Measurements from ENCODE around the gene GIPR. TPM values are rescaled to one million over a fixed set of nuclear protein-coding genes. Genes with fewer than 3 reads are reported as not detected.
A peak's percentile ranks its signal among the peaks of the same experiment; 100 is the strongest.

The GIPR gene
- total RNA-seq, 1 donor from 2014 or later = 1.6 TPM

DNA sequence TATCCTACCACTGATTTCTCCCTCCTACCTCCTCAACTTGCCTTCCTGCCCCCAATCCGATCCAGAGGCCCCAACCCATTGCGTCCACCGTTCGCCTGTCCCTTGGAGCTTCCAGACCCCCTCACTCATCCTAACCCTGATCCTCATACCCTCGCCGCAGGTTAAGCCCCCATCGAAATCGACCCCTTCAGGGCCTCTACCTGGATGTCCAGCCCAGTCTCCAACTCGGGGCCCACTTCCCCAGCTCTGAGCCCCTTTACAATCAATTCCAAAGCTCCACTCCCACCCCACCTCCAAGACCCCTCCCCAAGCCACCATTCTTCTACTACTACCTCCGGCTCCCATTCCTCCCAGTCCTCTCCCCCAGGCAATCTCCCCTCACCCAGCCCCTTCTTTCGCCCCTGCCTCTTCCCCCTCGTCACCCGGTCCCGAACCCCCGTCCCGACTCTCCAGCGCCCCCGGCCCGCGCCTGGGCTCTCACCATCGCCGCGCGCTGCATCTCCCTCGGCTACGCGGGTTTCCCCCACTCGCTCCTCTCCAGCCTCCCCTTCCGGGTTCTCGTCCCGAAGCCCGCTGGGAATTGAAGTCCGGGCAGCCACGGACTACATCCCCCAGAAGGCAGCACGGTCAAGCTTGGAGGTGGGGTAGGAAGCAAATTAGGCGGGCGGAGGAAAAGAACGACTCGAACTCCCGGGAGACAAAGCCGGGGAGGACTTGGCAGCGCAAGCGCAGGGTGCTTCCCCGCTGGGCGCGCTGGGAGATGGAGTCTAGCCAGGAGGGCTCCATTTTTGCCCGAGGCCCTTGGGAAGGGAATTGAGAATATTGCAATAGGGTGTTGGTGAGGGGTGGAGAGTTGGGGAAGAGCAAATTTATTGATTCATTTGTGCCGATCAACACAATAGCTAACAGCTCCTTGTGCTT is 62.6 kb downstream of the GIPR start, which contains the start of gene FBXO46:
FBXO46 (minus strand) TSS at position 529 of the 921 bp plus-strand sequence. CDS start 17,401 bp downstream, outside the sequence.
- Mint-ChIP-seq H3K9me3 (ENCODE audit: unreplicated experiment) (no peaks in the 10 kb centered on the region), H3K4me3 (ENCODE audit: unreplicated experiment) (peak within 1 kb of the TSS; percentile 99), H3K27me3 (ENCODE audit: unreplicated experiment) (peaks cover 18% of the 10 kb centered on the region), H3K4me1 (ENCODE audit: unreplicated experiment) (peaks cover 5% of the 10 kb centered on the region), H3K27ac (ENCODE audit: unreplicated experiment) (peak within 1 kb of the TSS; percentile 80), H3K36me3 (ENCODE audit: low read depth, unreplicated experiment) (no peaks in the 10 kb centered on the region)
- no peak for TF ChIP-seq CTCF (IDR thresholded peaks at IDR 0.05; ENCODE audit: unreplicated experiment)
- DNase-seq (ENCODE audit: low spot score) = peak; percentile 93

Small RNA genes within 50 kb of the gene (microRNA-seq; reads per million reads assigned to microRNA genes)
- gene MIR330 (ENCODE audit: unreplicated experiment) (389 reads per million, percentile 90 among the genes with 10 or more reads in this experiment), gene MIR642A (ENCODE audit: unreplicated experiment) (not detected), gene MIR642B (ENCODE audit: unreplicated experiment) (not detected)

Other genes with a start within 250 kb of the GIPR start
- gene ERCC1, start 244.3 kb upstream of the GIPR start, total RNA-seq (ENCODE audit: unreplicated experiment) = 62.8 TPM
- 64.2 TPM for gene FOSB, start 200.2 kb upstream of the GIPR start, total RNA-seq (ENCODE audit: unreplicated experiment)
- 25.3 TPM for gene RTN2, start 171.2 kb upstream of the GIPR start, total RNA-seq (ENCODE audit: unreplicated experiment)
- gene PPM1N, start 169.8 kb upstream of the GIPR start, total RNA-seq (ENCODE audit: unreplicated experiment) = 0.33 TPM
- gene VASP, start 160.7 kb upstream of the GIPR start, total RNA-seq (ENCODE audit: unreplicated experiment) = 246 TPM
- gene OPA3, start 83.4 kb upstream of the GIPR start, total RNA-seq (ENCODE audit: unreplicated experiment) = 13.4 TPM
- 13.5 TPM for gene GPR4, start 66.0 kb upstream of the GIPR start, total RNA-seq (ENCODE audit: unreplicated experiment)
- 20.3 TPM for gene EML2, start 28.8 kb upstream of the GIPR start, total RNA-seq (ENCODE audit: unreplicated experiment)
- 479 TPM for gene SNRPD2, start 23.7 kb downstream of the GIPR start, total RNA-seq (ENCODE audit: unreplicated experiment)
- gene QPCTL, start 24.4 kb downstream of the GIPR start, total RNA-seq (ENCODE audit: unreplicated experiment) = 10.6 TPM
- gene FBXO46, start 62.7 kb downstream of the GIPR start, total RNA-seq (ENCODE audit: unreplicated experiment) = 29.9 TPM
- not detected for gene MEIOSIN, start 65.2 kb downstream of the GIPR start, total RNA-seq (ENCODE audit: unreplicated experiment)
- 21.9 TPM for gene SIX5, start 101.0 kb downstream of the GIPR start, total RNA-seq (ENCODE audit: unreplicated experiment)
- 80.3 TPM for gene DMPK, start 114.3 kb downstream of the GIPR start, total RNA-seq (ENCODE audit: unreplicated experiment)
- gene DMWD, start 124.6 kb downstream of the GIPR start, total RNA-seq (ENCODE audit: unreplicated experiment) = 95.3 TPM
- 0.28 TPM for gene RSPH6A, start 147.1 kb downstream of the GIPR start, total RNA-seq (ENCODE audit: unreplicated experiment)
- gene SYMPK, start 194.9 kb downstream of the GIPR start, total RNA-seq (ENCODE audit: unreplicated experiment) = 70.7 TPM
- 1.1 TPM for gene FOXA3, start 196.1 kb downstream of the GIPR start, total RNA-seq (ENCODE audit: unreplicated experiment)
- gene IRF2BP1, start 217.9 kb downstream of the GIPR start, total RNA-seq (ENCODE audit: unreplicated experiment) = 17.6 TPM
- gene MYPOP, start 234.4 kb downstream of the GIPR start, total RNA-seq (ENCODE audit: unreplicated experiment) = 9.0 TPM
- not detected for gene NANOS2, start 246.6 kb downstream of the GIPR start, total RNA-seq (ENCODE audit: unreplicated experiment)